ENCODE measurements around the gene IL36A.

The IL36A gene

DNA sequence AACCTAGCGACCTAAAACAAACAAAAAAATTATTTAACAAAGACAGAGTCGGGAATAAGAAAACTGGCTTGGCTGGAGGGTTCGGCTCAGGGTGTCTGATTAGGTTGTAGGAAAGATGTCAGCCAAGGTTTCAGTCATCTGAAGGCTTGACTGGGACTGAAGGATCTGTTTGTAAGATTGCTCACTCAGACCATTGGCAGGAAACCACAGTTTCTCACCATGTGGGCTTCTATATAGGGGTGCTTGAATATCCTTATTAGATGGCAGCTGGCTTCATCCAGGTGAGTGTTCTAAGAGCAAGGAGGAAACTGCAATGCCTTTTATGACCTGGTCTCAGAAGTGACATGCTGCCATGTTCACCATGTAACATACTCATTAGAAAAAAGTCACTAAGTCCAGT lies 48.4 kb downstream of the IL36A start:
- H3K27me3 ChIP-seq (ENCODE audit: control insufficient read depth, insufficient read depth, low read length) = no peaks in the 10 kb centered on the region
- no peak overlapping the region for H3K4me3 ChIP-seq (ENCODE audit: low read length)
- no peaks in the 10 kb centered on the region for H3K36me3 ChIP-seq (ENCODE audit: control insufficient read depth, low read depth, low read length)
- no peak overlapping the region for H3K27ac ChIP-seq (ENCODE audit: low read length)
- no peaks in the 10 kb centered on the region for H3K4me1 ChIP-seq (ENCODE audit: control insufficient read depth, low read depth, low read length)
- H3K9ac ChIP-seq (ENCODE audit: low read length) = no peak overlapping the region
- no peaks in the 10 kb centered on the region for H3K9me3 ChIP-seq (ENCODE audit: control insufficient read depth, low read depth, low read length)

DNA sequence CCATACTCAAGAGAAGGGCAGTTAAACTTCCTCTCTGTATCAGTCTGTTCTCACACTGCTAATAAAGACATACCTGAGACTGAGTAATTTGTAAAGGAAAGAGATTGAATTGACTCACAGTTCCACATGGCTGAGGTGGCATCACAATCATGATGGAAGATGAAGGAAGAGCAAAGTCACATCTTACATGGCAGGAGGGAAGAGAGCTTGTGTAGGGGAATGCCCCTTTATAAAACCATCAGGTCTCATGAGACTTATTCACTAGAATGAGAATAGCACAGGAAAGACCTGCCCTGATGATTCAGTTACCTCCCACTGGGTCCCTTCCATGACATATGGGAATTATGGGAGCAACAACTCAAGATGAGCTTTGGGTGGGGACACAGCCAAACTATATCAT lies 48.8 kb downstream of the IL36A start:
- no peak overlapping the region for H3K27ac ChIP-seq (ENCODE audit: low read length)
- no peaks in the 10 kb centered on the region for H3K4me1 ChIP-seq (ENCODE audit: control insufficient read depth, low read depth, low read length)
- no peak overlapping the region for H3K4me3 ChIP-seq (ENCODE audit: low read length)
- no peak overlapping the region for H3K9ac ChIP-seq (ENCODE audit: low read length)
- no peaks in the 10 kb centered on the region for H3K9me3 ChIP-seq (ENCODE audit: control insufficient read depth, low read depth, low read length)
- no peaks in the 10 kb centered on the region for H3K36me3 ChIP-seq (ENCODE audit: control insufficient read depth, low read depth, low read length)
- no peaks in the 10 kb centered on the region for H3K27me3 ChIP-seq (ENCODE audit: control insufficient read depth, insufficient read depth, low read length)

DNA sequence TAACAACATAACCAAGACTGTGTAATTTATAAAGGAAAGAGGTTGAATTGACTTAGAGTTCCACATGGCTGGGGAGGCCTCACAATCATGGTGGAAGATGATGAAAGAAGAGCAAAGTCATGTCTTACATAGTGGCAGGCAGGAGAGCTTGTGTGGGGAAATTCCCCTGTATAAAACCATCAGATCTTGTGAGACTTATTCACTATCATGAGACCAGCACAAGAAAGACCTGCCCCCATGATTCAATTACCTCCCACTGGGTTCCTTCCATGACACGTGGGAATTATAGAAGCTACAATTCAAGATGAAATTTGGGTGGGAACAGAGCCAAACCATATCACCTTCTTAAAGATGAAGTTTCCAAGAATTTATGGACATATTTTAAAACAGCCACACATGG lies 51.3 kb downstream of the IL36A start:
- no peaks in the 10 kb centered on the region for H3K36me3 ChIP-seq (ENCODE audit: control insufficient read depth, low read depth, low read length)
- no peaks in the 10 kb centered on the region for H3K27me3 ChIP-seq (ENCODE audit: control insufficient read depth, insufficient read depth, low read length)
- H3K9me3 ChIP-seq (ENCODE audit: control insufficient read depth, low read depth, low read length) = no peaks in the 10 kb centered on the region
- no peak overlapping the region for H3K4me3 ChIP-seq (ENCODE audit: low read length)
- H3K9ac ChIP-seq (ENCODE audit: low read length) = no peak overlapping the region
- H3K27ac ChIP-seq (ENCODE audit: low read length) = no peak overlapping the region
- no peaks in the 10 kb centered on the region for H3K4me1 ChIP-seq (ENCODE audit: control insufficient read depth, low read depth, low read length)

DNA sequence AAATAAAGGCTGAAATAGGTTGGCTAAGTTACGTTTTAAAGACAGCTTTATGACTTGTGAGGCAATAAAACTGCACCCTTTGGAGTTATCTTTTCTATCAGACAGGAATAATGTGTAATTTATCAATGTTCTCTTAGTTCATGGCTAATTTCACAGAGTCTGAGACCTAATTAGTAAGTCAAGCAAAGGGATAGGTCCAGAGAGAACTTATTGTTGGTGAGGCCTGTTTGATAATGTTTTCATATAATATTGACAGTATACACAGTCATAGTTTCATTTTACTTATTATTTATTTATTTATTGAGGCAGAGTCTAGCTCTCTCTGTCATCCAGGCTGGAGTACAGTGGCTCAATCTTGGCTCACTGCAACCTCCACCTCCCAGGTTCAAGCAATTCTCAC lies 51.9 kb downstream of the IL36A start:
- no peaks in the 10 kb centered on the region for H3K4me1 ChIP-seq (ENCODE audit: control insufficient read depth, low read depth, low read length)
- no peaks in the 10 kb centered on the region for H3K36me3 ChIP-seq (ENCODE audit: control insufficient read depth, low read depth, low read length)
- H3K9ac ChIP-seq (ENCODE audit: low read length) = no peak overlapping the region
- H3K27ac ChIP-seq (ENCODE audit: low read length) = no peak overlapping the region
- no peaks in the 10 kb centered on the region for H3K27me3 ChIP-seq (ENCODE audit: control insufficient read depth, insufficient read depth, low read length)
- H3K4me3 ChIP-seq (ENCODE audit: low read length) = no peak overlapping the region
- H3K9me3 ChIP-seq (ENCODE audit: control insufficient read depth, low read depth, low read length) = no peaks in the 10 kb centered on the region

Data from iPS-18a (cell line).